ENCODE data around the gene PAAF1.

PAAF1 gene

DNA sequence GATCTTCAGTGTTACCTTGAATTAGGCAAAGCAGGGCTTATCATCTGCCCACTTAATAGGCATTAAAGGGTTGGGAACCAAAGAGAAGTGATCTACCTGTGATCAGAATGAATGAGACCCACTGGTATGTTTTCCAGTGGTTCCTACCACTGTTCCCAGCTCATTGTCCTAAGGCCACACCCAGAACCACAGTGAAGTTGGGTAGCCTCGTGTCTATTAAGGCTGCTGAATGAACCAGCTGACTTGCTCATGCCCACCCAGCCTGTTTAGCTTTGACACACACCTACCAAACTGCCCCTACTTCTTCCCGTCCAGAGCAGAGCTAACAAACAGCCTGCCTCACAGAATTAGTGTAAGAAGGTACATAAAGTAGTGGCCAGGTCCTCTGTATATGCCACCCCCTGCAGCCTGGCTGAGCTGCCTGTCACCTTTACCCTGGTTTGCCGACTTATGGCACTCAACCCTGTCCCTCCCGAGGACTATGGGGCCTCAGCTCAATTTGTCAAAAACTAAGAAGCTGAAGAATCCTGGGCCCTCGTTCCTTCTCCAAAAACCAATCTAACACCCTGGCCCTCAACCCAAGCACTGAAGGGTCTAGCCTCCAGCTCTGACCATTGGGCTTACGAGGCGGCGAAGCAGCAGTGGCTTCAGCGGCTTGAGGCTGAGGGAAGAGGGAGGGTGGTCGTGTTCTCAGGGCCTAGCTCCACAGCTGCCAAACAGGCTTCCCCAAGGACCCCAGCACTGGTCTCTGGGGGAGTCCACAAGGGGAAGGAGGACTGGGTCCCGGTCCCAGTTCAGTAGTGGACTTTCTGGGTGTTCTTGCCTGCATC is 96.0 kb downstream of the PAAF1 start:
- DNase-seq, result no peak

DNA sequence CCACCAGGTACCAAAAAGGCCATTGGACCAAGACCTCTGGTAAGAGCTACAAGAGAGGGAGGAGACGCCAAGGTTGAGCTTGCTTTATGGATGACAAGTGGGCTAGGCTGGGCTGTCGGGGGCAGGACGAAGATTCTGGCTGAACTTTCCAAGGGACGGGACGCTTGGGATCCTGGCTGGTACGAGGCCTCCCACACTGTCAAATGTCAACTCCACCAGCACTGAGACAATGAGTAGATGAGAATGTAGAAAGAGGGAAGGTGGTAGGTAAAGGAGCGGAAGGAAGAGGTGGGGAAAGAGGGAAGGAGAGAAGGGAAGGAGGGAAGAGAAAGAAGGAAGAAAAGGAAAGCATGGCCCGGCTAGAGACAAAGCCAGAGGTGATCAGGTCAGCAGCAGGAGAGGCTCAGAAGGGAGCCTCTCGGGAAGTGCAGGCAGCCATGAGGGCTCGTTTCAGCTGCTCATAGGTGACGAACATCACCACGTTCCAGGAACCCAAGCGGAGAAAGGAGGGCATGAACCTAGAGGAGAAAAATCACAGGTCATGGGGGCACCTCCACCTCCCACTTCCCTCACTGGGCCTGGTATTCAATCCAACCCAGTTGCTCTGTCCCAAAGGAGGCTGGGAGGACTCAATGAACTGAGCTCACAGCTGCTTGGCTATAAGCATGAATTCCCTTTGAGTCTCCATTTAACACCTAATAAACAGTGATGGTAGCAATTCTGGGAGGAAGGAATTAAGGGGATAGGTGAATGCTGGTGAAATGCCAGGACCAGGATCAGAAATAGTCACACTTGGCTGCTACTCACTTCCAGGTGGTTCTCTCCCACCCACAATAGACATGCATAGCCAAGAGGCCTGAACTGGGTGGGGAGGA is 98.0 kb downstream of the PAAF1 start:
- no peak for DNase-seq

DNA sequence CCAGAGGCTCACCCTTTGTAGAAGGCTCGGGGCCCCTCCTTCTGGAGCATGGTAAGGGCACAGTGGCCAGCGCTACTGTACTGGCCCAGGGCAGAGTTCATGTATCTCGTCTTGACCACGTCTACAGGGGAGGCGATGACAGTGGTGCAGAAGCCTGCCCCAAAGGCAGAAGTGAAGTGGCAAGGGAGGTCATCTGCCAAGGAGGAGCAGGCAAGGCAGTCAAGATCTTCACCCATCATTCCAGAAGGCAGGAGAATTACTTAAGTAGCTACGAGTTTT is 98.6 kb downstream of the PAAF1 start:
- DNase-seq, result no peak

DNA sequence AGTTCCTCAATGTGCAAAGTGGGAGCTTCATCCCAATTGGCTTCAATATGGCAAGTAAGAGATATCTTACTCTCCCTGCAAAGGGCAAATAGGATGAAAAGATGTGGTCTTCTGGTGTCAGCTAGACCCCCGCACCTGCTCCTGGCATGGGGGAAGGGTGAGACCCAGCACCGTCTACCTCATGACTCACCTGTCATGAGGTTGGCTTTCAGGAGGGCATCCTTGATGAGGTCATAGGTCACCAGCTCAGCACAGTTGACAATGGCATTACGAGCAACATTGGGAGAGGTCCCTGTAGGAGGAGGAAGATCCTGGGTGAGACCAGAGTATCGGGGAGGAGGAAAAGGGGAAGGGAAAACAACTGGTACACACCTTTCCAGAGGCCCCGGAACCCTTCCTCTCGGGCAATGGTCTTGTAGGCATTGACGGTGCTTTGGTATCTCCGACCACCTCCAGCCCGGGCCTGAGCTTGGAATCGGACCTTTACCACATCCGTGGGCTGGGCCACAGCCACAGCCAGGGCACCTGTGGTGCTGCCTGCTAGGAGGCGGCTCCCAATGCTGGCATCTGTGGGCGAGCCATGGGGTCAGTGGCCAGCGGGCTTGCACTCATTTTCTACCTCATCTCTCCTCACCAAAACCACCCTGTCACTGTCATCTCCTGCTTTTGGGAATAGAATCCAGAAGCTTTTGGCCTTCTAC is 99.8 kb downstream of the PAAF1 start:
- no peak for DNase-seq

DNA sequence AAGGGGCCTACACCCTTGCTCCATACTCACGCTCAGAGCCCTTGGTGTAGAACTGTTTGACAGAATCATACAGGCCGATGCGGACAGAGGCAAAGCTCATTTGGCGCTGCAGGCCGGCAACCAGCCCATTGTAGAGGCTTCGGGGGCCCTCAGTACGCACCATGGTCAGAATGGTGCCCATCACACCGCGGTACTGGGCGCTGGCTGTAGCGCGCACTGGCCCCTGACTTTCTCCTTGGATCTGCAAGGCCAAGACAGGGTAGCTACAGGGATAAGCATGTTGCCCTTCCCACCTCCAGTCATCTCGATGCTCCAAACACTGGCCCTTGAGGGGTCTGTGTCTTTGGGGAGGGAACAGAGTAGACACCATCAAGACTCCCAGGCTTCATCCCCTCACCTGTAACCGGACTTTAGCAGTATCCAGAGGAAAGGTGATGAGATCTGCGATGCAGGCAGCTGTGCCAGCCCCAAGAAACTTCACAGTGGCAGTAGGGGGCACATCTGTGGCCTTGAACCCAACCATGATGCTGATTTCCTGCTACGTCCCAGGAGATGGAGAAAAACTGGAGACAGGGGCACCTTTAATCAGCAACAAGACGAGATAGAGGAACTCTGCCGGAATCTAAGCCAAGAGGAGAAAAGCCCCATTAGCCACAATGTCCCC is 101.2 kb downstream of the PAAF1 start:
- DNase-seq, result no peak

- DNase-seq, result no peak
Observed at GRCh38 chr11:73978576-73979086, 101.8 kb downstream of the PAAF1 start.

GRCh38 chr11:73980001-73980961 is 103.5 kb downstream of the PAAF1 start:
- no peak for DNase-seq
